ENCODE data around the gene ZC3H6. TPM values are rescaled to one million over a fixed set of nuclear protein-coding genes. Genes with fewer than 3 reads are reported as not detected.

The ZC3H6 gene
- total and polyA plus RNA-seq, 2 of the 13 experiments (the other 11 are each of a cell fraction or from before 2014, with no cell fraction given), result 0.71 to 0.93 TPM

DNA sequence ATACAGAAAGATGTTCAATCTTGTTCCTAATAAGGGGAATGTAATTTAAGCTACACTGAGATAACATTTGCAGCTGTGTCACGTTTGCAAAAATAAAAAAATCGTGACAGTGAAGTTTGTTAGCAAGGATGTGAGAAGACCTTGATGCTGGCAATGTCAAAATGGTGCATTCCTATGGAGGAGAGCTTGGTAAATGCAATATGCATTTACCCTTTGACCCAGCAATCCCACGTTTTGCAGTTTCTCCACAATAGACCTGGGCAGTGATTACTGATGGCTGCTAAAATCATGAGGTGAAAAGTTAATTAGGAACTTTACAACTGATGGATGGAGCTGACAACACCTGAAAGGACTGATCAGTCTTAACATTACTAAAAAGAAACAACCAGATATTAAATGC, 43.1 kb downstream of the ZC3H6 start (continued):
- TF ChIP-seq, protein P1, sequence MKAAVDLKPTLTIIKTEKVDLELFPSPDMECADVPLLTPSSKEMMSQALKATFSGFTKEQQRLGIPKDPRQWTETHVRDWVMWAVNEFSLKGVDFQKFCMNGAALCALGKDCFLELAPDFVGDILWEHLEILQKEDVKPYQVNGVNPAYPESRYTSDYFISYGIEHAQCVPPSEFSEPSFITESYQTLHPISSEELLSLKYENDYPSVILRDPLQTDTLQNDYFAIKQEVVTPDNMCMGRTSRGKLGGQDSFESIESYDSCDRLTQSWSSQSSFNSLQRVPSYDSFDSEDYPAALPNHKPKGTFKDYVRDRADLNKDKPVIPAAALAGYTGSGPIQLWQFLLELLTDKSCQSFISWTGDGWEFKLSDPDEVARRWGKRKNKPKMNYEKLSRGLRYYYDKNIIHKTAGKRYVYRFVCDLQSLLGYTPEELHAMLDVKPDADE (CRISPR knock-in tag; IDR thresholded peaks at IDR 0.05), result no peak
- no peak; the same call in 1 of the 2 replicates for TF ChIP-seq TOE1 (CRISPR knock-in tag; IDR thresholded peaks at IDR 0.05)
- TF ChIP-seq GATAD2A (CRISPR knock-in tag; IDR thresholded peaks at IDR 0.05), result 0 out of 2 replicates have a peak, but pooled peaks have one; percentile 18
- TF ChIP-seq ZNF792 (CRISPR knock-in tag; IDR thresholded peaks at IDR 0.05), result no peak
- no peak for TF ChIP-seq KMT2A (CRISPR knock-in tag; IDR thresholded peaks at IDR 0.05)
- TF ChIP-seq GFI1 (CRISPR knock-in tag; IDR thresholded peaks at IDR 0.05; ENCODE audit: borderline replicate concordance), result no peak
- TF ChIP-seq, protein P2, sequence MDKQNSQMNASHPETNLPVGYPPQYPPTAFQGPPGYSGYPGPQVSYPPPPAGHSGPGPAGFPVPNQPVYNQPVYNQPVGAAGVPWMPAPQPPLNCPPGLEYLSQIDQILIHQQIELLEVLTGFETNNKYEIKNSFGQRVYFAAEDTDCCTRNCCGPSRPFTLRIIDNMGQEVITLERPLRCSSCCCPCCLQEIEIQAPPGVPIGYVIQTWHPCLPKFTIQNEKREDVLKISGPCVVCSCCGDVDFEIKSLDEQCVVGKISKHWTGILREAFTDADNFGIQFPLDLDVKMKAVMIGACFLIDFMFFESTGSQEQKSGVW (CRISPR knock-in tag; IDR thresholded peaks at IDR 0.05; ENCODE audit: borderline replicate concordance), result no peak
- TF ChIP-seq ZNF607 (CRISPR knock-in tag; IDR thresholded peaks at IDR 0.05; ENCODE audit: borderline replicate concordance), result no peak
- no peak for TF ChIP-seq ZNF761 (CRISPR knock-in tag; conservative IDR thresholded peaks at IDR 0.05)
- peak; percentile 80; the same call in 1 of the 2 replicates for TF ChIP-seq PPARG (CRISPR knock-in tag; conservative IDR thresholded peaks at IDR 0.05)
- 0 out of 2 replicates have a peak, but pooled peaks have one; percentile 57 for TF ChIP-seq NR2C2 (CRISPR knock-in tag; IDR thresholded peaks at IDR 0.05; ENCODE audit: borderline replicate concordance)
- no peak for TF ChIP-seq ZNF616 (CRISPR knock-in tag; IDR thresholded peaks at IDR 0.05; ENCODE audit: low read depth)
- TF ChIP-seq NFRKB (IDR thresholded peaks at IDR 0.05), result no peak
- TF ChIP-seq, protein P3, sequence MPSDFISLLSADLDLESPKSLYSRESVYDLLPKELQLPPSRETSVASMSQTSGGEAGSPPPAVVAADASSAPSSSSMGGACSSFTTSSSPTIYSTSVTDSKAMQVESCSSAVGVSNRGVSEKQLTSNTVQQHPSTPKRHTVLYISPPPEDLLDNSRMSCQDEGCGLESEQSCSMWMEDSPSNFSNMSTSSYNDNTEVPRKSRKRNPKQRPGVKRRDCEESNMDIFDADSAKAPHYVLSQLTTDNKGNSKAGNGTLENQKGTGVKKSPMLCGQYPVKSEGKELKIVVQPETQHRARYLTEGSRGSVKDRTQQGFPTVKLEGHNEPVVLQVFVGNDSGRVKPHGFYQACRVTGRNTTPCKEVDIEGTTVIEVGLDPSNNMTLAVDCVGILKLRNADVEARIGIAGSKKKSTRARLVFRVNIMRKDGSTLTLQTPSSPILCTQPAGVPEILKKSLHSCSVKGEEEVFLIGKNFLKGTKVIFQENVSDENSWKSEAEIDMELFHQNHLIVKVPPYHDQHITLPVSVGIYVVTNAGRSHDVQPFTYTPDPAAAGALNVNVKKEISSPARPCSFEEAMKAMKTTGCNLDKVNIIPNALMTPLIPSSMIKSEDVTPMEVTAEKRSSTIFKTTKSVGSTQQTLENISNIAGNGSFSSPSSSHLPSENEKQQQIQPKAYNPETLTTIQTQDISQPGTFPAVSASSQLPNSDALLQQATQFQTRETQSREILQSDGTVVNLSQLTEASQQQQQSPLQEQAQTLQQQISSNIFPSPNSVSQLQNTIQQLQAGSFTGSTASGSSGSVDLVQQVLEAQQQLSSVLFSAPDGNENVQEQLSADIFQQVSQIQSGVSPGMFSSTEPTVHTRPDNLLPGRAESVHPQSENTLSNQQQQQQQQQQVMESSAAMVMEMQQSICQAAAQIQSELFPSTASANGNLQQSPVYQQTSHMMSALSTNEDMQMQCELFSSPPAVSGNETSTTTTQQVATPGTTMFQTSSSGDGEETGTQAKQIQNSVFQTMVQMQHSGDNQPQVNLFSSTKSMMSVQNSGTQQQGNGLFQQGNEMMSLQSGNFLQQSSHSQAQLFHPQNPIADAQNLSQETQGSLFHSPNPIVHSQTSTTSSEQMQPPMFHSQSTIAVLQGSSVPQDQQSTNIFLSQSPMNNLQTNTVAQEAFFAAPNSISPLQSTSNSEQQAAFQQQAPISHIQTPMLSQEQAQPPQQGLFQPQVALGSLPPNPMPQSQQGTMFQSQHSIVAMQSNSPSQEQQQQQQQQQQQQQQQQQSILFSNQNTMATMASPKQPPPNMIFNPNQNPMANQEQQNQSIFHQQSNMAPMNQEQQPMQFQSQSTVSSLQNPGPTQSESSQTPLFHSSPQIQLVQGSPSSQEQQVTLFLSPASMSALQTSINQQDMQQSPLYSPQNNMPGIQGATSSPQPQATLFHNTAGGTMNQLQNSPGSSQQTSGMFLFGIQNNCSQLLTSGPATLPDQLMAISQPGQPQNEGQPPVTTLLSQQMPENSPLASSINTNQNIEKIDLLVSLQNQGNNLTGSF (CRISPR knock-in tag; IDR thresholded peaks at IDR 0.05), result no peak
- no peak for TF ChIP-seq NFYC (CRISPR knock-in tag; IDR thresholded peaks at IDR 0.05)
- TF ChIP-seq ZNF543 (CRISPR knock-in tag; IDR thresholded peaks at IDR 0.05), result no peak
- TF ChIP-seq ZFP36 (IDR thresholded peaks at IDR 0.05; ENCODE audit: borderline replicate concordance, low read depth, low read length, partially characterized antibody), result no peak
- peak; percentile 49 for TF ChIP-seq CEBPG (CRISPR knock-in tag; IDR thresholded peaks at IDR 0.05)
- TF ChIP-seq, protein P4, sequence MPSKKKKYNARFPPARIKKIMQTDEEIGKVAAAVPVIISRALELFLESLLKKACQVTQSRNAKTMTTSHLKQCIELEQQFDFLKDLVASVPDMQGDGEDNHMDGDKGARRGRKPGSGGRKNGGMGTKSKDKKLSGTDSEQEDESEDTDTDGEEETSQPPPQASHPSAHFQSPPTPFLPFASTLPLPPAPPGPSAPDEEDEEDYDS (CRISPR knock-in tag; IDR thresholded peaks at IDR 0.05), result peak; percentile 42; the same call in 1 of the 2 replicates
- 0 out of 2 replicates have a peak, but pooled peaks have one; percentile 11 for TF ChIP-seq RCOR2 (CRISPR knock-in tag; IDR thresholded peaks at IDR 0.05)
- TF ChIP-seq BRCA1 (CRISPR knock-in tag; IDR thresholded peaks at IDR 0.05), result no peak
- TF ChIP-seq, protein P5, sequence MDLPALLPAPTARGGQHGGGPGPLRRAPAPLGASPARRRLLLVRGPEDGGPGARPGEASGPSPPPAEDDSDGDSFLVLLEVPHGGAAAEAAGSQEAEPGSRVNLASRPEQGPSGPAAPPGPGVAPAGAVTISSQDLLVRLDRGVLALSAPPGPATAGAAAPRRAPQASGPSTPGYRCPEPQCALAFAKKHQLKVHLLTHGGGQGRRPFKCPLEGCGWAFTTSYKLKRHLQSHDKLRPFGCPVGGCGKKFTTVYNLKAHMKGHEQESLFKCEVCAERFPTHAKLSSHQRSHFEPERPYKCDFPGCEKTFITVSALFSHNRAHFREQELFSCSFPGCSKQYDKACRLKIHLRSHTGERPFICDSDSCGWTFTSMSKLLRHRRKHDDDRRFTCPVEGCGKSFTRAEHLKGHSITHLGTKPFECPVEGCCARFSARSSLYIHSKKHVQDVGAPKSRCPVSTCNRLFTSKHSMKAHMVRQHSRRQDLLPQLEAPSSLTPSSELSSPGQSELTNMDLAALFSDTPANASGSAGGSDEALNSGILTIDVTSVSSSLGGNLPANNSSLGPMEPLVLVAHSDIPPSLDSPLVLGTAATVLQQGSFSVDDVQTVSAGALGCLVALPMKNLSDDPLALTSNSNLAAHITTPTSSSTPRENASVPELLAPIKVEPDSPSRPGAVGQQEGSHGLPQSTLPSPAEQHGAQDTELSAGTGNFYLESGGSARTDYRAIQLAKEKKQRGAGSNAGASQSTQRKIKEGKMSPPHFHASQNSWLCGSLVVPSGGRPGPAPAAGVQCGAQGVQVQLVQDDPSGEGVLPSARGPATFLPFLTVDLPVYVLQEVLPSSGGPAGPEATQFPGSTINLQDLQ (CRISPR knock-in tag; IDR thresholded peaks at IDR 0.05), result no peak
